WTC11 (cell line): ENCODE results near the gene SPOCK1. TPM values are rescaled to one million over a fixed set of nuclear protein-coding genes. Genes with fewer than 3 reads are reported as not detected.

Source experiments
- ATAC-seq: fragments of 200-7000 bp; cut with Tn5 transposase; 2 replicates; pipeline ENCODE4 v1.10.0; 2021; ENCODE audit warnings: mild to moderate bottlenecking, moderate library complexity
- CTCF ChIA-PET: fragments of 300-600 bp; sonication (Branson Sonifier 250); formaldehyde crosslinking; loops from one replicate; lab custom pipeline; 2021; ENCODE audit warnings: antibody characterized with exemption; lab: Charles Lee
- POLR2A ChIA-PET: fragments of 350-600 bp; sonication (Branson Sonifier 250); formaldehyde crosslinking; loops from one replicate; lab custom pipeline; 2021; ENCODE audit warnings: antibody characterized with exemption; lab: Charles Lee
- DNase-seq: peaks from one replicate; pipeline ENCODE4 v3.0.0; 2021; ENCODE audit warnings: low spot score
- H3K27ac Mint-ChIP-seq: 2 replicates; pipeline ENCODE4 v1.8.0; 2021; ENCODE audit warnings: mixed read lengths
- H3K27me3 Mint-ChIP-seq: 2 replicates; pipeline ENCODE4 v1.8.0; 2021; ENCODE audit warnings: low read depth, mild to moderate bottlenecking, moderate library complexity, mixed read lengths
- H3K36me3 Mint-ChIP-seq: 2 replicates; pipeline ENCODE4 v1.8.0; 2021; ENCODE audit warnings: mixed read lengths
- H3K4me1 Mint-ChIP-seq: 2 replicates; pipeline ENCODE4 v1.8.0; 2022; ENCODE audit warnings: mixed read lengths
- H3K4me3 Mint-ChIP-seq: 2 replicates; pipeline ENCODE4 v1.8.0; 2021; ENCODE audit warnings: mild to moderate bottlenecking, moderate library complexity, mixed read lengths
- H3K9me3 Mint-ChIP-seq: 2 replicates; pipeline ENCODE4 v1.8.0; 2021; ENCODE audit warnings: mixed read lengths
- AR ChIP-seq: fragments of 250-450 bp; sonication (Bioruptor Pico); IDR thresholded peaks from 2 replicates; pipeline ENCODE4 v1.9.0; 2021; ENCODE audit warnings: mild to moderate bottlenecking
- ATF3 ChIP-seq: sonication (generic); formaldehyde crosslinking; conservative IDR thresholded peaks from 2 replicates; pipeline ENCODE4 v1.8.1; 2022; ENCODE audit warnings: mild to moderate bottlenecking, missing genetic modification reagents
- CREM ChIP-seq: sonication (generic); formaldehyde crosslinking; IDR thresholded peaks from 2 replicates; pipeline ENCODE4 v1.8.1; 2022; ENCODE audit warnings: mild to moderate bottlenecking, missing genetic modification reagents, moderate library complexity
- CTCF ChIP-seq: fragments of 200-600 bp; IDR thresholded peaks from 2 replicates; pipeline ENCODE4 v1.8.0; 2022; ENCODE audit warnings: antibody characterized with exemption
- E2F1 ChIP-seq: sonication (generic); formaldehyde crosslinking; IDR thresholded peaks from 2 replicates; pipeline ENCODE4 v1.8.0; 2022; ENCODE audit warnings: mild to moderate bottlenecking, missing genetic modification reagents
- ERG ChIP-seq: fragments of 250-450 bp; sonication (Bioruptor Pico); IDR thresholded peaks from 2 replicates; pipeline ENCODE4 v1.8.0; 2021; ENCODE audit warnings: mild to moderate bottlenecking
- FOXJ3 ChIP-seq: sonication (generic); formaldehyde crosslinking; IDR thresholded peaks from 2 replicates; pipeline ENCODE4 v1.9.0; 2021; ENCODE audit warnings: missing genetic modification reagents, mild to moderate bottlenecking, borderline replicate concordance
- FOXP4 ChIP-seq: sonication (generic); formaldehyde crosslinking; IDR thresholded peaks from 2 replicates; pipeline ENCODE4 v1.8.0; 2022; ENCODE audit warnings: mild to moderate bottlenecking, missing genetic modification reagents
- GRHL2 ChIP-seq: fragments of 250-450 bp; sonication (Bioruptor Pico); IDR thresholded peaks from 2 replicates; pipeline ENCODE4 v1.8.0; 2022; ENCODE audit warnings: mild to moderate bottlenecking, moderate library complexity; ENCODE audit not compliant: insufficient replicate concordance, severe bottlenecking
- NFE2L1 ChIP-seq: sonication (generic); formaldehyde crosslinking; IDR thresholded peaks from 2 replicates; pipeline ENCODE4 v1.8.1; 2023; ENCODE audit warnings: missing genetic modification reagents
- NR3C1 ChIP-seq: sonication (generic); formaldehyde crosslinking; conservative IDR thresholded peaks from 2 replicates; pipeline ENCODE4 v1.8.1; 2023; ENCODE audit warnings: low read depth, mild to moderate bottlenecking, missing genetic modification reagents
- OVOL2 ChIP-seq: fragments of 250-450 bp; sonication (Bioruptor Pico); IDR thresholded peaks from 2 replicates; pipeline ENCODE4 v1.9.0; 2021; ENCODE audit warnings: mild to moderate bottlenecking, borderline replicate concordance
- ZNF263 ChIP-seq: sonication (generic); formaldehyde crosslinking; IDR thresholded peaks from 2 replicates; pipeline ENCODE4 v1.8.1; 2022; ENCODE audit warnings: low read depth, mild to moderate bottlenecking, moderate library complexity, missing genetic modification reagents
- ZNF425 ChIP-seq: fragments of 250-450 bp; sonication (Bioruptor Pico); conservative IDR thresholded peaks from 2 replicates; pipeline ENCODE4 v1.9.0; 2021; ENCODE audit warnings: mild to moderate bottlenecking
- ZNF532 ChIP-seq: fragments of 250-450 bp; sonication (Bioruptor Pico); IDR thresholded peaks from 2 replicates; pipeline ENCODE4 v1.9.0; 2021; ENCODE audit warnings: mild to moderate bottlenecking, borderline replicate concordance
- total RNA-seq: library from RNA; stranded (reverse); gene quantifications from 3 replicates; pipeline ENCODE4 v1.2.3, GENCODE V29; 2021

Gene SPOCK1
- total RNA-seq, 1 experiment from 2014 or later: 15.2 TPM

- TF ChIP-seq E2F1 (CRISPR knock-in tag): no peak
These were observed 442.4 kb downstream of the SPOCK1 start (continued) for GRCh38 chr5:137056676-137057075.

- no peak for ATAC-seq
- Mint-ChIP-seq H3K4me3 (no peak overlapping the region), H3K9me3 (no peaks in the 10 kb centered on the region), H3K27me3 (no peaks in the 10 kb centered on the region), H3K4me1 (peaks cover 8% of the 10 kb centered on the region), H3K36me3 (no peaks in the 10 kb centered on the region), H3K27ac (no peak overlapping the region)
- DNase-seq: no peak
- ChIA-PET CTCF (interaction anchor here (1.2 kb wide), 1 partner anchor 20 kb away, joined by 8 read pairs; no protein-coding TSS in a partner anchor), POLR2A (no interaction called here)
- TF ChIP-seq ZNF532 (CRISPR knock-in tag): no peak
- TF ChIP-seq ZNF425 (CRISPR knock-in tag): no peak
These were observed 443.8 kb downstream of the SPOCK1 start for GRCh38 chr5:137055271-137055872.

- POLR2A ChIA-PET: no interaction called here
- CTCF ChIA-PET: interaction anchor here (1.2 kb wide), 1 partner anchor 20 kb away, joined by 8 read pairs; no protein-coding TSS in a partner anchor
- Mint-ChIP-seq H3K9me3 (no peaks in the 10 kb centered on the region), H3K4me3 (no peak overlapping the region), H3K27me3 (no peaks in the 10 kb centered on the region), H3K27ac (no peak overlapping the region), H3K4me1 (peaks cover 8% of the 10 kb centered on the region), H3K36me3 (no peaks in the 10 kb centered on the region)
- no peak for ATAC-seq
- DNase-seq: no peak
- no peak for TF ChIP-seq AR (CRISPR knock-in tag)
- no peak for TF ChIP-seq OVOL2
- TF ChIP-seq ERG (CRISPR knock-in tag): no peak
- no peak for TF ChIP-seq NFE2L1
- no peak for TF ChIP-seq FOXP4 (CRISPR knock-in tag)
- no peak for TF ChIP-seq CTCF
- no peak for TF ChIP-seq GRHL2
- no peak for TF ChIP-seq NR3C1
- TF ChIP-seq CREM (CRISPR knock-in tag): no peak
- TF ChIP-seq FOXJ3: no peak
- TF ChIP-seq ZNF263: no peak
- no peak for TF ChIP-seq ATF3 (CRISPR knock-in tag)
These were observed 444.3 kb downstream of the SPOCK1 start for GRCh38 chr5:137054792-137055191.
